HepG2 (cell line): ENCODE measurements around the gene AMOT. TPM values are rescaled to one million over a fixed set of nuclear protein-coding genes. Genes with fewer than 3 reads are reported as not detected.

Experiments used
- BRF2 ChIP-seq: sonication (generic); formaldehyde crosslinking; IDR thresholded peaks from 2 replicates; pipeline ENCODE4 v1.8.1; 2022; ENCODE audit warnings: mild to moderate bottlenecking, missing genetic modification reagents
- CCDC6 ChIP-seq: sonication (generic); formaldehyde crosslinking; IDR thresholded peaks from 2 replicates; pipeline ENCODE4 v1.8.1; 2022; ENCODE audit warnings: mild to moderate bottlenecking, missing genetic modification reagents, moderate library complexity
- EP300 ChIP-seq, 3 experiments: sonication (generic) in 1 of 3; formaldehyde crosslinking in 1 of 3; IDR thresholded peaks; 2 replicates each; pipeline versions ENCODE4 v1.5.1 to v1.6.1; 2011 to 2020; ENCODE audit warnings: low read depth in 2 of 3, low read length in 2 of 3, borderline replicate concordance in 1 of 3, improper control_type of control experiment in 1 of 3, mild to moderate bottlenecking in 1 of 3, missing genetic modification reagents in 1 of 3, moderate library complexity in 1 of 3
- HMG20B ChIP-seq: conservative IDR thresholded peaks from 2 replicates; pipeline ENCODE4 v1.6.1; 2016; ENCODE audit warnings: missing genetic modification reagents, missing compliant biosample characterization
- ISX ChIP-seq: sonication (generic); formaldehyde crosslinking; conservative IDR thresholded peaks from 2 replicates; pipeline ENCODE4 v1.5.0; 2020; ENCODE audit warnings: missing genetic modification reagents
- KLF16 ChIP-seq, 2 experiments: sonication (generic) in 1 of 2; formaldehyde crosslinking in 1 of 2; IDR thresholded peaks; 2 replicates each; pipeline versions ENCODE4 v1.6.1 to v1.8.0; 2016 to 2023; ENCODE audit warnings: missing genetic modification reagents in 2 of 2, missing compliant biosample characterization in 1 of 2
- ZHX2 ChIP-seq, 2 experiments: sonication (generic) in 1 of 2; formaldehyde crosslinking in 1 of 2; IDR thresholded peaks; 2 replicates each; pipeline versions ENCODE4 v1.6.1 to v1.9.0; 2014 to 2022; ENCODE audit warnings: antibody characterized with exemption in 1 of 2, borderline replicate concordance in 1 of 2, inconsistent platforms in 1 of 2, low read depth in 1 of 2, missing genetic modification reagents in 1 of 2
- ZNF101 ChIP-seq: sonication (generic); formaldehyde crosslinking; IDR thresholded peaks from 2 replicates; pipeline ENCODE4 v1.4.0; 2020; ENCODE audit warnings: mild to moderate bottlenecking, low read depth, missing genetic modification reagents, borderline replicate concordance
- ZNF253 ChIP-seq: sonication (generic); formaldehyde crosslinking; IDR thresholded peaks from 2 replicates; pipeline ENCODE4 v1.8.0; 2022; ENCODE audit warnings: mild to moderate bottlenecking, missing genetic modification reagents, borderline replicate concordance
- ZNF34 ChIP-seq: sonication (generic); formaldehyde crosslinking; IDR thresholded peaks from 2 replicates; pipeline ENCODE4 v1.4.0; 2020; ENCODE audit warnings: mild to moderate bottlenecking, missing genetic modification reagents, borderline replicate concordance
- ZNF512 ChIP-seq: sonication (generic); formaldehyde crosslinking; IDR thresholded peaks from 2 replicates; pipeline ENCODE4 v1.4.0; 2020; ENCODE audit warnings: mild to moderate bottlenecking, missing genetic modification reagents
- ZNF546 ChIP-seq: sonication (generic); formaldehyde crosslinking; conservative IDR thresholded peaks from 2 replicates; pipeline ENCODE4 v1.8.1; 2023; ENCODE audit warnings: mild to moderate bottlenecking, missing genetic modification reagents
- ZNF609 ChIP-seq: sonication (generic); formaldehyde crosslinking; IDR thresholded peaks from 2 replicates; pipeline ENCODE4 v1.4.0; 2020; ENCODE audit warnings: mild to moderate bottlenecking, missing genetic modification reagents, borderline replicate concordance
- ZNF747 ChIP-seq: sonication (generic); formaldehyde crosslinking; IDR thresholded peaks from 2 replicates; pipeline ENCODE4 v1.8.1; 2023; ENCODE audit warnings: missing genetic modification reagents, mild to moderate bottlenecking, borderline replicate concordance
- polyA plus RNA-seq, 8 experiments: library from polyadenylated mRNA; depleted of rRNA in 3 of 8; stranded (reverse) in 7 of 8; unstranded in 1 of 8; fragments of >200 nt; fragmentation: Illumina TruSeq in 4 of 8; extraction: Trizol in 4 of 8; gene quantifications; 2 replicates each; pipeline versions ENCODE4 v1.2.1 to v1.2.3, GENCODE V29; 2011 to 2016; ENCODE audit warnings: low read depth in 4 of 8, missing spikeins in 1 of 8, mixed read lengths in 1 of 8; ENCODE audit not compliant: insufficient read depth in 1 of 8
- total RNA-seq, 5 experiments: library from RNA; depleted of rRNA; stranded (reverse); fragments of >200 nt; fragmentation: Illumina TruSeq; extraction: Trizol; gene quantifications; 2 replicates each; pipeline ENCODE4 v1.2.3, GENCODE V29; 2016; ENCODE audit warnings: low read depth in 1 of 5

Gene AMOT
- total and polyA plus RNA-seq, 2 of the 13 experiments (the other 11 are each of a cell fraction or from before 2014, with no cell fraction given) = 0.13 to 0.91 TPM

GRCh38 chrX:112789931-112790330 is 50.7 kb downstream of the AMOT start (continued):
- no peak for TF ChIP-seq ZHX2 (IDR thresholded peaks at IDR 0.05; ENCODE audit: low read depth)
- no peak for TF ChIP-seq ZHX2 (CRISPR knock-in tag; IDR thresholded peaks at IDR 0.05; ENCODE audit: borderline replicate concordance)
- no peak for TF ChIP-seq ZNF101 (CRISPR knock-in tag)
- TF ChIP-seq ISX (CRISPR knock-in tag) = no peak
- no peak for TF ChIP-seq ZNF747 (CRISPR knock-in tag)
- TF ChIP-seq CCDC6 (CRISPR knock-in tag) = no peak
- TF ChIP-seq ZNF546 (CRISPR knock-in tag) = no peak
- no peak for TF ChIP-seq ZNF34 (CRISPR knock-in tag)
- TF ChIP-seq ZNF253 (CRISPR knock-in tag) = no peak
- no peak for TF ChIP-seq HMG20B (CRISPR knock-in tag)
- TF ChIP-seq ZNF609 (CRISPR knock-in tag) = peak; percentile 63; the same call in 1 of the 2 replicates
- no peak for TF ChIP-seq BRF2
- TF ChIP-seq ZNF512 = no peak
- TF ChIP-seq EP300 (IDR thresholded peaks at IDR 0.05; ENCODE audit: low read depth in 2 of 2, low read length in 2 of 2) = peak in 1 of 2 experiments; percentile 46; a peak in 1 of 4 replicates
- TF ChIP-seq EP300 (CRISPR knock-in tag; IDR thresholded peaks at IDR 0.05; ENCODE audit: borderline replicate concordance) = no peak
- TF ChIP-seq KLF16 (CRISPR knock-in tag; IDR thresholded peaks at IDR 0.05) = no peak
